Measurements from ENCODE around the gene AP2A1.
A peak's percentile ranks its signal among the peaks of the same experiment; 100 is the strongest.

Gene AP2A1

GRCh38 chr19:49809941-49810389 lies 43.2 kb downstream of the AP2A1 start:
- no peak for DNase-seq (ENCODE audit: low spot score)
- peak overlapping the region; percentile 94 for H3K4me3 ChIP-seq
- no peak for TF ChIP-seq CTCF (IDR thresholded peaks at IDR 0.05)
- peak overlapping the region; percentile 86 to 98 for H3K27ac ChIP-seq

- Histone ChIP-seq H3K4me3 (no peak overlapping the region), H3K27ac (no peak overlapping the region)
- no peak for TF ChIP-seq CTCF (IDR thresholded peaks at IDR 0.05)
- no peak for DNase-seq (ENCODE audit: low spot score)
These were observed 44.5 kb downstream of the AP2A1 start for GRCh38 chr19:49811328-49811727.

- Histone ChIP-seq H3K4me3 (peak overlapping the region; percentile 82), H3K27ac (peak overlapping the region; percentile 68 to 92)
- TF ChIP-seq CTCF (IDR thresholded peaks at IDR 0.05) = no peak
- DNase-seq (ENCODE audit: low spot score) = no peak
These were observed 45.7 kb downstream of the AP2A1 start for GRCh38 chr19:49812452-49812996.

- DNase-seq (ENCODE audit: low spot score) = peak; percentile 98
- no peak for TF ChIP-seq CTCF (IDR thresholded peaks at IDR 0.05)
- H3K4me3 ChIP-seq = peak within 1 kb of the TSS; percentile 82
- peak within 1 kb of the TSS; percentile 68 to 92 for H3K27ac ChIP-seq
These were observed 46.4 kb downstream of the AP2A1 start, which contains the start of gene FUZ for GRCh38 chr19:49812997-49813861. Gene FUZ, minus strand, starts transcription at chr19:49813292. Its CDS starts 186 bp downstream, at chr19:49813106.

GRCh38 chr19:49814010-49814409 lies 47.2 kb downstream of the AP2A1 start:
- DNase-seq (ENCODE audit: low spot score) = no peak
- Histone ChIP-seq H3K4me3 (peak overlapping the region; percentile 82), H3K27ac (peak overlapping the region; percentile 68 to 92)
- TF ChIP-seq CTCF (IDR thresholded peaks at IDR 0.05) = no peak

- Histone ChIP-seq H3K4me3 (no peak overlapping the region), H3K27ac (peak overlapping the region; percentile 63 to 96)
- TF ChIP-seq CTCF (IDR thresholded peaks at IDR 0.05) = no peak
- DNase-seq (ENCODE audit: low spot score) = no peak
These were observed 49.8 kb downstream of the AP2A1 start for GRCh38 chr19:49816590-49816989.

Data from coronary artery (tissue), 2 donors.